Aorta (tissue), 5 donors: ENCODE data around the gene MSL1. TPM values are rescaled to one million over a fixed set of nuclear protein-coding genes. Genes with fewer than 3 reads are reported as not detected.
A peak's percentile ranks its signal among the peaks of the same experiment; 100 is the strongest.

ENCODE experiments used
- ATAC-seq: fragments of 200-7000 bp; cut with Tn5 transposase; one replicate; pipeline ENCODE4 v1.9.1; 2022; ENCODE audit warnings: moderate library complexity; ENCODE audit not compliant: low FRiP score
- DNase-seq, 2 donors: peaks; one replicate each; pipeline ENCODE4 v3.0.0-alpha.2; 2020
- H3K27ac ChIP-seq, 2 donors: one replicate each; pipeline ENCODE4 v1.5.1; 2013; ENCODE audit warnings: low read length in 2 of 2, mild to moderate bottlenecking in 2 of 2, moderate library complexity in 2 of 2, control low read depth in 1 of 2, inconsistent platforms in 1 of 2, low read depth in 1 of 2
- H3K27me3 ChIP-seq, 2 donors: one replicate each; pipeline ENCODE4 v1.6.1; 2013; ENCODE audit warnings: control low read depth in 1 of 2, low read length in 1 of 2, mild to moderate bottlenecking in 1 of 2, moderate library complexity in 1 of 2; ENCODE audit not compliant: insufficient read depth in 2 of 2, control insufficient read depth in 1 of 2
- H3K36me3 ChIP-seq, 2 donors: one replicate each; pipeline ENCODE4 v1.6.1; 2013; ENCODE audit warnings: control low read depth in 1 of 2, low read length in 1 of 2, mild to moderate bottlenecking in 1 of 2; ENCODE audit not compliant: insufficient read depth in 2 of 2, control insufficient read depth in 1 of 2
- H3K4me1 ChIP-seq, 2 donors: one replicate each; pipeline ENCODE4 v1.6.1; 2013; ENCODE audit warnings: low read length in 2 of 2, control low read depth in 1 of 2, mild to moderate bottlenecking in 1 of 2, moderate library complexity in 1 of 2; ENCODE audit not compliant: insufficient read depth in 2 of 2, control insufficient read depth in 1 of 2
- H3K4me3 ChIP-seq, 2 donors: one replicate each; pipeline ENCODE4 v1.5.1; 2013; ENCODE audit warnings: low read length in 2 of 2, control low read depth in 1 of 2, mild to moderate bottlenecking in 1 of 2
- H3K9me3 ChIP-seq: one replicate; pipeline ENCODE4 v1.6.1; 2013; ENCODE audit warnings: mild to moderate bottlenecking, low read length; ENCODE audit not compliant: control insufficient read depth
- WGBS, 2 donors: extraction: QIAGEN DNeasy Blood & Tissue Kit; methylation state at CpG; one replicate each; pipeline ENCODE4 v1.1.7; 2013; 5-methylcytosine and 5-hydroxymethylcytosine counted together
- intact Hi-C, 2 donors: fragments of 100-400 bp; cut with DNase I; formaldehyde crosslinking; loops; one replicate each; pipeline versions ENCODE4 v1.14.2 to v1.15.0; 2022
- long read RNA-seq, 2 donors: library from polyadenylated mRNA; unstranded; transcript quantifications; one replicate each; pipeline ENCODE4 v2.0.0, GENCODE V29; 2020 to 2021
- polyA plus RNA-seq, 2 donors: library from polyadenylated mRNA; stranded (reverse); fragments of 200-250 nt; gene quantifications; one replicate each; pipeline ENCODE4 v1.2.3, GENCODE V29; 2013
- total RNA-seq, 2 donors: library from RNA; stranded (reverse); fragmentation: NEBNext Ultra II Directional; extraction: Animal tissue kit (Norgen Biotek cat#: 25700); gene quantifications; one replicate each; pipeline ENCODE4 v1.2.1, GENCODE V29; 2021
- donor health status: healthy with polysubstance abuse.
- donor health status: Bipolar disorder and iron deficiency.
- donor health status: DM: no; HTN: no; CAD: no.
- donor health status: DM: no; HTN: no; CAD: no.
- donor health status: DM: yes; HTN: yes; CAD: no.

The MSL1 gene
- total RNA-seq = 100 to 1,000 TPM in 1 of 2 donors, 10 to 100 TPM in 1; 81.0 to 100 TPM
- polyA plus RNA-seq = 100 to 1,000 TPM in 1 of 2 donors, 10 to 100 TPM in 1; 21.2 to 171 TPM
- long read RNA-seq, donor 1, transcript MSL1-203 (3 exons, 2,081 nt) = major isoform, 9 of 25 reads
- long read RNA-seq, donor 1, partial matches to known transcripts = 3 of 25 reads
- long read RNA-seq, donor 1, other reads (novel, unspliced or antisense) = 13 of 25 reads
- long read RNA-seq, donor 2, full-length matches to known transcripts = 17 of 31 reads
- long read RNA-seq, donor 2, partial matches to known transcripts = 4 of 31 reads
- long read RNA-seq, donor 2, other reads (novel, unspliced or antisense) = 10 of 31 reads

- H3K4me3 ChIP-seq = peak within 1 kb of the TSS; percentile 62 to 100
- peaks cover 0 to 2% of the 10 kb centered on the region in 2 donors for H3K36me3 ChIP-seq
- H3K4me1 ChIP-seq = peaks cover 0 to 3% of the 10 kb centered on the region in 2 donors
- H3K27ac ChIP-seq = peak within 1 kb of the TSS; percentile 45 to 93
- H3K9me3 ChIP-seq = no peaks in the 10 kb centered on the region
- H3K27me3 ChIP-seq = no peaks in the 10 kb centered on the region
- WGBS, 2 donors = 0 to 1% methylated on average over 61 to 82 of the region's 82 CpGs
- ATAC-seq (peak; percentile 93), DNase-seq (peak; percentile 92 to 96)
- intact Hi-C loops = loop anchor here in 1 of 2 donors (2.0 kb wide), 1 partner anchor 17 kb away; no protein-coding TSS in a partner anchor
These were observed at the start of gene MSL1 for GRCh38 chr17:40121181-40122135. TSS of gene MSL1 (plus strand) at chr17:40121971. CDS start at chr17:40122613, 642 bp downstream.

- H3K4me3 ChIP-seq = no peak overlapping the region
These were observed 49.6 kb upstream of the MSL1 start for GRCh38 chr17:40072040-40072734.

GRCh38 chr17:40072735-40073346 lies 48.9 kb upstream of the MSL1 start:
- Histone ChIP-seq H3K4me1 (peaks cover 0 to 10% of the 10 kb centered on the region in 2 donors), H3K27me3 (no peaks in the 10 kb centered on the region), H3K4me3 (no peak overlapping the region), H3K9me3 (no peaks in the 10 kb centered on the region), H3K36me3 (no peaks in the 10 kb centered on the region), H3K27ac (peak overlapping the region in 1 of 2 donors; percentile 90)
- 19 to 21% methylated on average over 8 of the region's 8 CpGs for WGBS, 2 donors
- peak; percentile 43 for ATAC-seq
- intact Hi-C loops = loop anchor here in 1 of 2 donors (5.0 kb wide), 1 partner anchor 39 kb away; no protein-coding TSS in a partner anchor
- DNase-seq = no peak

More at GRCh38 chr17:40072040-40072734, 49.6 kb upstream of the MSL1 start:
- 2 to 10% methylated on average over 19 of the region's 19 CpGs for WGBS, 2 donors
- H3K9me3 ChIP-seq = no peaks in the 10 kb centered on the region
- H3K27me3 ChIP-seq = no peaks in the 10 kb centered on the region
- DNase-seq = peak; percentile 83 to 90
- intact Hi-C loops = loop anchor here in 1 of 2 donors (5.0 kb wide), 1 partner anchor 40 kb away; no protein-coding TSS in a partner anchor
- peak; percentile 67 for ATAC-seq
- no peaks in the 10 kb centered on the region for H3K36me3 ChIP-seq
- H3K4me1 ChIP-seq = peaks cover 0 to 10% of the 10 kb centered on the region in 2 donors
- H3K27ac ChIP-seq = peak overlapping the region; percentile 30 to 90

GRCh38 chr17:40073454-40074174 lies 48.2 kb upstream of the MSL1 start:
- Histone ChIP-seq H3K4me1 (peaks cover 0 to 10% of the 10 kb centered on the region in 2 donors), H3K9me3 (no peaks in the 10 kb centered on the region), H3K27me3 (no peaks in the 10 kb centered on the region), H3K4me3 (no peak overlapping the region), H3K27ac (peak overlapping the region in 1 of 2 donors; percentile 85), H3K36me3 (no peaks in the 10 kb centered on the region)
- intact Hi-C loops = loop anchor here in 1 of 2 donors (5.0 kb wide), 1 partner anchor 39 kb away; no protein-coding TSS in a partner anchor
- 65 to 68% methylated on average over 7 of the region's 7 CpGs for WGBS, 2 donors
- DNase-seq (no peak), ATAC-seq (no peak)

GRCh38 chr17:40074175-40074512 lies 47.6 kb upstream of the MSL1 start:
- Histone ChIP-seq H3K4me1 (peaks cover 0 to 10% of the 10 kb centered on the region in 2 donors), H3K27ac (peak overlapping the region in 1 of 2 donors; percentile 81), H3K36me3 (no peaks in the 10 kb centered on the region), H3K4me3 (no peak overlapping the region), H3K9me3 (no peaks in the 10 kb centered on the region), H3K27me3 (no peaks in the 10 kb centered on the region)
- WGBS, 2 donors = 70 to 77% methylated on average over 8 of the region's 8 CpGs
- intact Hi-C loops = loop anchor here in 1 of 2 donors (5.0 kb wide), 1 partner anchor 38 kb away; no protein-coding TSS in a partner anchor
- DNase-seq (no peak), ATAC-seq (no peak)

GRCh38 chr17:40074871-40075200 lies 46.9 kb upstream of the MSL1 start:
- Histone ChIP-seq H3K36me3 (no peaks in the 10 kb centered on the region), H3K27ac (peak overlapping the region in 1 of 2 donors; percentile 81), H3K27me3 (no peaks in the 10 kb centered on the region), H3K4me1 (peaks cover 0 to 5% of the 10 kb centered on the region in 2 donors), H3K4me3 (no peak overlapping the region), H3K9me3 (no peaks in the 10 kb centered on the region)
- 16 to 19% methylated on average over 6 of the region's 6 CpGs for WGBS, 2 donors
- ATAC-seq (peak; percentile 11), DNase-seq (no peak)
- intact Hi-C loops = loop anchor here in 1 of 2 donors (5.0 kb wide), 1 partner anchor 37 kb away; no protein-coding TSS in a partner anchor

GRCh38 chr17:40075201-40075941 lies 46.4 kb upstream of the MSL1 start:
- Histone ChIP-seq H3K27ac (peak overlapping the region in 1 of 2 donors; percentile 81), H3K27me3 (no peaks in the 10 kb centered on the region), H3K4me1 (peaks cover 0 to 3% of the 10 kb centered on the region in 2 donors), H3K4me3 (no peak overlapping the region), H3K9me3 (no peaks in the 10 kb centered on the region), H3K36me3 (no peaks in the 10 kb centered on the region)
- intact Hi-C loops = no loop called here
- WGBS, 2 donors = 1 to 2% methylated on average over 11 of the region's 11 CpGs
- ATAC-seq (peak; percentile 82), DNase-seq (peak; percentile 86 to 95)
